WI38 (cell line): ENCODE measurements around the gene PGPEP1.
"Not testable (repeated sequence)": the region's sequence is repeated elsewhere in the genome, so short reads cannot be mapped to it uniquely, and the experiment has no call there.

ENCODE experiments used
- H3K4me3 ChIP-seq: 2 replicates; pipeline ENCODE4 v1.5.1; 2011; ENCODE audit warnings: low read depth, mild to moderate bottlenecking, control low read depth, low read length
- CTCF ChIP-seq: IDR thresholded peaks from 2 replicates; pipeline ENCODE4 v1.5.1; 2012; ENCODE audit warnings: low read depth, mild to moderate bottlenecking, control low read depth, low read length

Gene PGPEP1

GRCh38 chr19:18397242-18398202 lies 57.1 kb downstream of the PGPEP1 start, which contains the start of gene LRRC25:
TSS of gene LRRC25 (minus strand) at chr19:18397622. CDS start at chr19:18396963, 659 bp downstream.
- TF ChIP-seq CTCF, result no peak
- no peak within 1 kb of the TSS for H3K4me3 ChIP-seq

- H3K4me3 ChIP-seq, result no peak overlapping the region
- TF ChIP-seq CTCF, result no peak
These were observed 58.6 kb downstream of the PGPEP1 start for GRCh38 chr19:18399008-18399407.

GRCh38 chr19:18401580-18402112 lies 61.2 kb downstream of the PGPEP1 start:
- H3K4me3 ChIP-seq, result no peak overlapping the region
- TF ChIP-seq CTCF, result peak; percentile 30; the same call in 1 of the 2 replicates

- not testable (repeated sequence) for H3K4me3 ChIP-seq
These were observed 62.3 kb downstream of the PGPEP1 start for GRCh38 chr19:18402455-18403248.

- H3K4me3 ChIP-seq, result not testable (repeated sequence)
These were observed 65.4 kb downstream of the PGPEP1 start for GRCh38 chr19:18405754-18406153.

- TF ChIP-seq CTCF, result no peak
These were observed 66.4 kb downstream of the PGPEP1 start for GRCh38 chr19:18406749-18407148.

GRCh38 chr19:18408053-18408476 lies 67.7 kb downstream of the PGPEP1 start:
- TF ChIP-seq CTCF, result peak; percentile 33
- no peak overlapping the region for H3K4me3 ChIP-seq

More at GRCh38 chr19:18406749-18407148, 66.4 kb downstream of the PGPEP1 start:
- H3K4me3 ChIP-seq, result no peak overlapping the region

GRCh38 chr19:18412610-18413239 lies 72.3 kb downstream of the PGPEP1 start:
- no peak overlapping the region for H3K4me3 ChIP-seq
- no peak for TF ChIP-seq CTCF
